DND-41 (cell line): Measurements from ENCODE around the gene SCAF11.

Experiments
- ATAC-seq: fragments of 200-7000 bp; cut with Tn5 transposase; 3 replicates; pipeline ENCODE4 v1.9.1; 2021; ENCODE audit warnings: low read depth; ENCODE audit not compliant: insufficient read depth
- DNase-seq: peaks from one replicate; pipeline ENCODE4 v3.0.0-alpha.2; 2020
- H2AFZ ChIP-seq: 2 replicates; pipeline ENCODE4 v1.6.0; 2012; ENCODE audit warnings: low read depth, low read length
- H3K27ac ChIP-seq: 2 replicates; pipeline ENCODE4 v1.5.1; 2012; ENCODE audit warnings: low read length, inconsistent platforms
- H3K27me3 ChIP-seq: fragments of 200-600 bp; sonication (generic); 2 replicates; pipeline ENCODE4 v1.6.0; 2012; ENCODE audit warnings: low read length, mild to moderate bottlenecking, inconsistent platforms; ENCODE audit not compliant: insufficient read depth, poor library complexity
- H3K36me3 ChIP-seq: 2 replicates; pipeline ENCODE4 v1.5.1; 2012; ENCODE audit warnings: low read length, inconsistent platforms; ENCODE audit not compliant: insufficient read depth
- H3K4me1 ChIP-seq: 2 replicates; pipeline ENCODE4 v1.5.1; 2012; ENCODE audit warnings: mild to moderate bottlenecking, low read length; ENCODE audit not compliant: insufficient read depth
- H3K4me2 ChIP-seq: 2 replicates; pipeline ENCODE4 v1.6.0; 2012; ENCODE audit warnings: mild to moderate bottlenecking, moderate library complexity, low read length, inconsistent platforms; ENCODE audit not compliant: insufficient read depth
- H3K4me3 ChIP-seq, 2 experiments: fragments of 200-600 bp in 1 of 2; shearing (Covaris generic) in 1 of 2; 2 replicates each; pipeline ENCODE4 v1.5.1; 2012 to 2016; ENCODE audit warnings: inconsistent platforms in 2 of 2, low read length in 2 of 2, mild to moderate bottlenecking in 2 of 2, low read depth in 1 of 2, moderate library complexity in 1 of 2
- H3K79me2 ChIP-seq: 2 replicates; pipeline ENCODE4 v1.6.0; 2012; ENCODE audit warnings: low read length, inconsistent platforms; ENCODE audit not compliant: insufficient read depth
- H3K9ac ChIP-seq: 2 replicates; pipeline ENCODE4 v1.6.0; 2012; ENCODE audit warnings: low read depth, mild to moderate bottlenecking, inconsistent platforms, low read length, moderate library complexity
- H3K9me3 ChIP-seq: 2 replicates; pipeline ENCODE4 v1.5.1; 2012; ENCODE audit warnings: low read length, moderate library complexity, mild to moderate bottlenecking, inconsistent platforms; ENCODE audit not compliant: insufficient read depth, severe bottlenecking
- H4K20me1 ChIP-seq: 2 replicates; pipeline ENCODE4 v1.6.0; 2012; ENCODE audit warnings: low read length; ENCODE audit not compliant: insufficient read depth
- CTCF ChIP-seq: IDR thresholded peaks from 2 replicates; pipeline ENCODE4 v1.5.1; 2012; ENCODE audit warnings: borderline replicate concordance, low read length, moderate library complexity, mild to moderate bottlenecking; ENCODE audit not compliant: poor library complexity, severe bottlenecking; ENCODE audit errors: extremely low read depth
- EZH2 ChIP-seq: IDR thresholded peaks from 3 replicates; pipeline ENCODE4 v1.6.1; 2012; ENCODE audit warnings: borderline replicate concordance, low read depth, mild to moderate bottlenecking, moderate library complexity, low read length, inconsistent platforms; ENCODE audit not compliant: severe bottlenecking

SCAF11 gene

GRCh38 chr12:45989287-45989686 is 1.1 kb downstream of the SCAF11 start:
- no peak for TF ChIP-seq CTCF
- H3K4me3 ChIP-seq = peak overlapping the region; percentile 79 to 81
- peak overlapping the region; percentile 66 for H3K4me2 ChIP-seq
- no peaks in the 10 kb centered on the region for H3K9me3 ChIP-seq
- no peak for ATAC-seq
- peak overlapping the region; percentile 95 for H3K9ac ChIP-seq
- H3K27me3 ChIP-seq = no peaks in the 10 kb centered on the region
- peaks cover 49% of the 10 kb centered on the region for H4K20me1 ChIP-seq
- no peak for DNase-seq
- peaks cover 65% of the 10 kb centered on the region for H3K79me2 ChIP-seq
- H3K27ac ChIP-seq = peak overlapping the region; percentile 95
- H3K4me1 ChIP-seq = peaks cover 47% of the 10 kb centered on the region
- H2AFZ ChIP-seq = peak overlapping the region; percentile 84
- H3K36me3 ChIP-seq = peaks cover 25% of the 10 kb centered on the region

GRCh38 chr12:45988264-45988663 is 2.1 kb downstream of the SCAF11 start:
- H3K9me3 ChIP-seq = no peaks in the 10 kb centered on the region
- DNase-seq (no peak), ATAC-seq (no peak)
- peaks cover 59% of the 10 kb centered on the region for H4K20me1 ChIP-seq
- H3K27ac ChIP-seq = no peak overlapping the region
- TF ChIP-seq CTCF = no peak
- H3K9ac ChIP-seq = peak overlapping the region; percentile 95; the same call in 1 of the 2 replicates
- peak overlapping the region in 1 of 2 experiments; percentile 81; a peak in 1 of 4 replicates for H3K4me3 ChIP-seq
- H3K4me2 ChIP-seq = peak overlapping the region; percentile 66
- H3K36me3 ChIP-seq = peaks cover 25% of the 10 kb centered on the region
- peaks cover 75% of the 10 kb centered on the region for H3K79me2 ChIP-seq
- H3K27me3 ChIP-seq = no peaks in the 10 kb centered on the region
- peaks cover 47% of the 10 kb centered on the region for H3K4me1 ChIP-seq
- H2AFZ ChIP-seq = no peak overlapping the region

- peaks cover 25% of the 10 kb centered on the region for H3K36me3 ChIP-seq
- ATAC-seq = no peak
- H3K9ac ChIP-seq = no peak overlapping the region
- peaks cover 85% of the 10 kb centered on the region for H3K79me2 ChIP-seq
- peaks cover 69% of the 10 kb centered on the region for H4K20me1 ChIP-seq
- TF ChIP-seq EZH2 (no peak), CTCF (no peak)
- H2AFZ ChIP-seq = no peak overlapping the region
- H3K9me3 ChIP-seq = no peaks in the 10 kb centered on the region
- H3K27me3 ChIP-seq = no peaks in the 10 kb centered on the region
- no peak overlapping the region for H3K27ac ChIP-seq
- H3K4me1 ChIP-seq = peaks cover 38% of the 10 kb centered on the region
- peak overlapping the region in 1 of 2 experiments; percentile 81; a peak in 1 of 4 replicates for H3K4me3 ChIP-seq
- H3K4me2 ChIP-seq = peak overlapping the region; percentile 66
- no peak for DNase-seq
Measured at GRCh38 chr12:45987340-45987727, 3.0 kb downstream of the SCAF11 start.
